Kidney (tissue), 14 donors: ENCODE results near the gene ZNF205. TPM values are rescaled to one million over a fixed set of nuclear protein-coding genes. Genes with fewer than 3 reads are reported as not detected.

Experiments used
- DNase-seq, 5 donors: peaks; one replicate each; pipeline ENCODE4 v3.0.0-alpha.2; 2013 to 2020
- FAIRE-seq: peaks from 2 replicates; lab custom pipeline; 2012; peaks lifted over from hg19 to GRCh38; lab: Jason Lieb, UNC
- H3K27ac ChIP-seq, 2 donors: one replicate each; pipeline ENCODE4 v1.7.0; 2013; ENCODE audit warnings: low read depth in 2 of 2, low read length in 2 of 2, inconsistent platforms in 1 of 2
- H3K27me3 ChIP-seq: one replicate; pipeline ENCODE4 v1.7.1; 2013; ENCODE audit warnings: low read length, inconsistent platforms; ENCODE audit not compliant: control insufficient read depth, insufficient read depth
- H3K36me3 ChIP-seq, 3 donors: one replicate each; pipeline versions ENCODE4 v1.7.0 to v1.7.1; 2013; ENCODE audit warnings: low read length in 3 of 3, control low read depth in 1 of 3, inconsistent platforms in 1 of 3; ENCODE audit not compliant: insufficient read depth in 3 of 3, control insufficient read depth in 2 of 3
- H3K4me1 ChIP-seq, 3 donors: one replicate each; pipeline versions ENCODE4 v1.7.0 to v1.7.1; 2013; ENCODE audit warnings: low read length in 3 of 3, inconsistent platforms in 1 of 3, low read depth in 1 of 3; ENCODE audit not compliant: control insufficient read depth in 2 of 3, insufficient read depth in 2 of 3
- H3K4me3 ChIP-seq, 3 donors: one replicate each; pipeline versions ENCODE4 v1.7.0 to v1.8.1; 2013; ENCODE audit warnings: low read length in 3 of 3, control low read depth in 1 of 3, inconsistent platforms in 1 of 3
- H3K9ac ChIP-seq, 3 donors: one replicate each; pipeline versions ENCODE4 v1.7.0 to v1.7.1; 2013; ENCODE audit warnings: low read length in 3 of 3, control low read depth in 1 of 3, inconsistent platforms in 1 of 3
- H3K9me3 ChIP-seq, 3 donors: one replicate each; pipeline versions ENCODE4 v1.7.0 to v1.7.1; 2013; ENCODE audit warnings: low read length in 3 of 3, control low read depth in 1 of 3, inconsistent platforms in 1 of 3; ENCODE audit not compliant: control insufficient read depth in 2 of 3, insufficient read depth in 1 of 3
- CTCF ChIP-seq: IDR thresholded peaks from 3 replicates; pipeline ENCODE4 v1.5.1; 2012; ENCODE audit warnings: mild to moderate bottlenecking, moderate library complexity, borderline replicate concordance; ENCODE audit not compliant: insufficient read depth; ENCODE audit errors: extremely low read depth
- intact Hi-C: fragments of 100-400 bp; cut with DNase I; formaldehyde crosslinking; loops from one replicate; pipeline ENCODE4 v1.11.1; 2022
- polyA plus RNA-seq: library from polyadenylated mRNA; stranded (reverse); fragments of 350-450 nt; fragmentation: Illumina TruSeq; extraction: RNeasy Lipid Tissue Mini Kit (QIAGEN cat#74804); gene quantifications from one replicate; pipeline ENCODE4 v1.2.3, GENCODE V29; 2014; ENCODE audit warnings: low read depth, low replicate concordance; ENCODE audit not compliant: insufficient read depth
- total RNA-seq: library from RNA; stranded (reverse); fragmentation: NEBNext Ultra II Directional; extraction: Animal tissue kit (Norgen Biotek cat#: 25700); gene quantifications from one replicate; pipeline ENCODE4 v1.2.1, GENCODE V29; 2021
- donor health status: control.
- donor health status: control.
- donor health status: control.
- donor health status: control.
- donor health status: control.
- donor health status: DM: yes; HTN: yes; CAD: no.
- donor health status: Normal renal cell carcinoma (clear cell type).

The ZNF205 gene
- total and polyA plus RNA-seq, 2 donors from 2014 or later = 12.7 to 14.1 TPM

GRCh38 chr16:3119701-3120408 lies 7.5 kb downstream of the ZNF205 start:
- Histone ChIP-seq H3K4me1 (peaks cover 0 to 5% (median 0%) of the 10 kb centered on the region in 3 donors), H3K4me3 (no peak overlapping the region), H3K27me3 (no peaks in the 10 kb centered on the region), H3K9ac (no peak overlapping the region), H3K9me3 (no peaks in the 10 kb centered on the region), H3K27ac (no peak overlapping the region), H3K36me3 (peaks cover 2 to 7% (median 6%) of the 10 kb centered on the region in 3 donors)
- FAIRE-seq = no peak
- no peak for DNase-seq
- TF ChIP-seq CTCF = no peak
- intact Hi-C loops = loop anchor here (10.0 kb wide), 1 partner anchor 55 kb away; the partner anchor contains the start of gene IL32

GRCh38 chr16:3120435-3120834 lies 8.0 kb downstream of the ZNF205 start:
- intact Hi-C loops = no loop called here
- peaks cover 2 to 7% (median 4%) of the 10 kb centered on the region in 3 donors for H3K36me3 ChIP-seq
- TF ChIP-seq CTCF = no peak
- H3K27me3 ChIP-seq = no peaks in the 10 kb centered on the region
- DNase-seq (no peak), FAIRE-seq (no peak)
- H3K9ac ChIP-seq = no peak overlapping the region
- no peaks in the 10 kb centered on the region for H3K9me3 ChIP-seq
- H3K27ac ChIP-seq = no peak overlapping the region
- peaks cover 0 to 5% (median 0%) of the 10 kb centered on the region in 3 donors for H3K4me1 ChIP-seq
- H3K4me3 ChIP-seq = no peak overlapping the region

GRCh38 chr16:3121851-3122467 lies 9.6 kb downstream of the ZNF205 start:
- Histone ChIP-seq H3K4me1 (peaks cover 0 to 5% (median 0%) of the 10 kb centered on the region in 3 donors), H3K27me3 (no peaks in the 10 kb centered on the region), H3K4me3 (no peak overlapping the region), H3K9me3 (no peaks in the 10 kb centered on the region), H3K36me3 (peaks cover 0 to 5% (median 2%) of the 10 kb centered on the region in 3 donors), H3K9ac (no peak overlapping the region), H3K27ac (no peak overlapping the region)
- FAIRE-seq (no peak), DNase-seq (no peak)
- intact Hi-C loops = no loop called here
- no peak for TF ChIP-seq CTCF
